Liver (tissue), 9 donors: Measurements from ENCODE around the gene ZNF254. TPM values are rescaled to one million over a fixed set of nuclear protein-coding genes. Genes with fewer than 3 reads are reported as not detected.

Experiments used
- DNase-seq: peaks from one replicate; pipeline ENCODE4 v3.0.0-alpha.2; 2017; ENCODE audit warnings: low spot score
- H3K27ac ChIP-seq, 2 donors: one replicate each; pipeline ENCODE4 v1.7.0; 2013; ENCODE audit warnings: inconsistent platforms in 2 of 2, low read length in 2 of 2, control low read depth in 1 of 2, low read depth in 1 of 2, mild to moderate bottlenecking in 1 of 2
- H3K27me3 ChIP-seq, 4 donors: one replicate each; pipeline versions ENCODE4 v1.6.1 to v1.7.0; 2013; ENCODE audit warnings: low read length in 3 of 4, inconsistent platforms in 1 of 4, mild to moderate bottlenecking in 1 of 4, moderate library complexity in 1 of 4; ENCODE audit not compliant: control insufficient read depth in 4 of 4, insufficient read depth in 4 of 4
- H3K36me3 ChIP-seq, 4 donors: one replicate each; pipeline versions ENCODE4 v1.6.1 to v1.7.0; 2013; ENCODE audit warnings: low read length in 3 of 4, mild to moderate bottlenecking in 3 of 4, low read depth in 1 of 4, moderate library complexity in 1 of 4; ENCODE audit not compliant: control insufficient read depth in 4 of 4, insufficient read depth in 3 of 4
- H3K4me1 ChIP-seq, 4 donors: one replicate each; pipeline versions ENCODE4 v1.6.1 to v1.7.0; 2013; ENCODE audit warnings: low read length in 3 of 4, mild to moderate bottlenecking in 3 of 4, moderate library complexity in 1 of 4; ENCODE audit not compliant: control insufficient read depth in 4 of 4, insufficient read depth in 4 of 4
- H3K4me3 ChIP-seq, 3 donors: one replicate each; pipeline versions ENCODE4 v1.6.1 to v1.7.0; 2013; ENCODE audit warnings: low read length in 3 of 3, control low read depth in 1 of 3, low read depth in 1 of 3, mild to moderate bottlenecking in 1 of 3
- H3K9ac ChIP-seq, 2 donors: one replicate each; pipeline ENCODE4 v1.7.0; 2013; ENCODE audit warnings: low read length in 2 of 2, mild to moderate bottlenecking in 2 of 2, moderate library complexity in 2 of 2, control low read depth in 1 of 2, low read depth in 1 of 2
- H3K9me3 ChIP-seq, 4 donors: one replicate each; pipeline versions ENCODE4 v1.6.1 to v1.7.0; 2013; ENCODE audit warnings: low read length in 3 of 4; ENCODE audit not compliant: control insufficient read depth in 4 of 4
- ATF3 ChIP-seq: IDR thresholded peaks from 2 replicates; pipeline ENCODE4 v1.6.1; 2016; ENCODE audit warnings: antibody characterized with exemption
- CTCF ChIP-seq: fragments of 150-350 bp; IDR thresholded peaks from 2 replicates; pipeline ENCODE4 v1.5.1; 2017; ENCODE audit warnings: improper control_type of control experiment, low read depth, low read length; ENCODE audit not compliant: missing input control
- EGR1 ChIP-seq, 2 donors: IDR thresholded peaks; 2 replicates each; pipeline ENCODE4 v1.6.1; 2016 to 2018; ENCODE audit warnings: antibody characterized with exemption in 2 of 2, low read depth in 2 of 2
- FOXA1 ChIP-seq: IDR thresholded peaks from 2 replicates; pipeline ENCODE4 v1.6.1; 2016; ENCODE audit warnings: antibody characterized with exemption
- FOXA2 ChIP-seq: IDR thresholded peaks from 2 replicates; pipeline ENCODE4 v1.6.1; 2016; ENCODE audit warnings: antibody characterized with exemption
- GABPA ChIP-seq, 2 donors: IDR thresholded peaks in 1 of 2; conservative IDR thresholded peaks in 1 of 2; 2 replicates each; pipeline ENCODE4 v1.6.1; 2016; ENCODE audit warnings: antibody characterized with exemption in 2 of 2, mild to moderate bottlenecking in 1 of 2, moderate library complexity in 1 of 2
- HNF4A ChIP-seq, 2 donors: conservative IDR thresholded peaks; 2 replicates each; pipeline ENCODE4 v1.6.1; 2016; ENCODE audit warnings: antibody characterized with exemption in 2 of 2, mild to moderate bottlenecking in 2 of 2
- HNF4G ChIP-seq: IDR thresholded peaks from 2 replicates; pipeline ENCODE4 v1.6.1; 2016; ENCODE audit warnings: antibody characterized with exemption
- JUND ChIP-seq, 2 donors: IDR thresholded peaks; 2 replicates each; pipeline ENCODE4 v1.6.1; 2016; ENCODE audit warnings: antibody characterized with exemption in 2 of 2
- NR2F2 ChIP-seq: IDR thresholded peaks from 2 replicates; pipeline ENCODE4 v1.6.1; 2016; ENCODE audit warnings: antibody characterized with exemption
- REST ChIP-seq: IDR thresholded peaks from 2 replicates; pipeline ENCODE4 v1.6.1; 2016; ENCODE audit warnings: antibody characterized with exemption, mild to moderate bottlenecking
- SP1 ChIP-seq: IDR thresholded peaks from 2 replicates; pipeline ENCODE4 v1.6.1; 2018; ENCODE audit warnings: antibody characterized with exemption, mild to moderate bottlenecking
- TAF1 ChIP-seq: conservative IDR thresholded peaks from 2 replicates; pipeline ENCODE4 v1.6.1; 2016; ENCODE audit warnings: antibody characterized with exemption, mild to moderate bottlenecking
- YY1 ChIP-seq: IDR thresholded peaks from 2 replicates; pipeline ENCODE4 v1.6.1; 2016; ENCODE audit warnings: antibody characterized with exemption, mild to moderate bottlenecking
- WGBS: extraction: QIAGEN DNeasy Blood & Tissue Kit; methylation state at CpG from one replicate; pipeline ENCODE4 v1.1.7; 2013; 5-methylcytosine and 5-hydroxymethylcytosine counted together
- polyA plus RNA-seq, 2 donors: library from polyadenylated mRNA; stranded (reverse) in 1 of 2; unstranded in 1 of 2; fragments of 200-250 nt in 1 of 2; fragments of >200 nt in 1 of 2; fragmentation: Nextera tagmentation in 1 of 2; extraction: Ambion mirVana in 1 of 2; gene quantifications; one replicate each; pipeline versions ENCODE4 v1.2.1 to v1.2.3, GENCODE V29; 2013 to 2015
- total RNA-seq, 2 donors: library from RNA; depleted of rRNA; stranded (reverse); fragments of >200 nt; gene quantifications; one replicate each; pipeline ENCODE4 v1.2.3, GENCODE V29; 2014
- donor health status: healthy.
- donor health status: healthy.
- donor health status: healthy.
- donor health status: healthy.
- donor health status: healthy.

ZNF254 gene
- total and polyA plus RNA-seq, 4 donors, result 2.4 to 9.0 (median 5.9) TPM

- Histone ChIP-seq H3K27me3 (no peaks in the 10 kb centered on the region), H3K9ac (no peak overlapping the region), H3K4me1 (no peaks in the 10 kb centered on the region), H3K9me3 (peaks cover 0 to 21% (median 2%) of the 10 kb centered on the region in 4 donors), H3K36me3 (peaks cover 0 to 2% (median 0%) of the 10 kb centered on the region in 4 donors), H3K4me3 (no peak overlapping the region), H3K27ac (no peak overlapping the region)
- WGBS, result 89% methylated on average over 3 of the region's 3 CpGs
- TF ChIP-seq GABPA (IDR thresholded peaks at IDR 0.05 in 1 of 2, conservative IDR thresholded peaks at IDR 0.05 in 1 of 2) (no peak), JUND (IDR thresholded peaks at IDR 0.05) (no peak), HNF4G (no peak), FOXA1 (no peak), TAF1 (no peak), CTCF (no peak), EGR1 (IDR thresholded peaks at IDR 0.05; ENCODE audit: low read depth in 2 of 2) (no peak), SP1 (no peak), NR2F2 (no peak), FOXA2 (no peak), ATF3 (no peak), HNF4A (conservative IDR thresholded peaks at IDR 0.05) (no peak)
- DNase-seq, result no peak
These were observed 79.1 kb downstream of the ZNF254 start for GRCh38 chr19:24166055-24166454.

- TF ChIP-seq CTCF (no peak), FOXA2 (no peak), JUND (IDR thresholded peaks at IDR 0.05) (no peak), TAF1 (no peak), YY1 (no peak), SP1 (no peak), FOXA1 (no peak), GABPA (IDR thresholded peaks at IDR 0.05 in 1 of 2, conservative IDR thresholded peaks at IDR 0.05 in 1 of 2) (no peak), EGR1 (IDR thresholded peaks at IDR 0.05; ENCODE audit: low read depth in 2 of 2) (no peak), HNF4A (conservative IDR thresholded peaks at IDR 0.05) (no peak), REST (no peak), NR2F2 (no peak)
- no peak overlapping the region for H3K4me3 ChIP-seq
- H3K4me1 ChIP-seq, result no peaks in the 10 kb centered on the region
- no peaks in the 10 kb centered on the region for H3K27me3 ChIP-seq
- no peak overlapping the region for H3K27ac ChIP-seq
- peaks cover 4 to 34% (median 9%) of the 10 kb centered on the region in 4 donors for H3K9me3 ChIP-seq
- WGBS, result 97% methylated on average over 2 of the region's 2 CpGs
- no peaks in the 10 kb centered on the region for H3K36me3 ChIP-seq
- H3K9ac ChIP-seq, result no peak overlapping the region
- DNase-seq, result no peak
These were observed 86.9 kb downstream of the ZNF254 start for GRCh38 chr19:24173882-24174281.
